SK-N-SH (cell line): ENCODE results near the gene CSPG4.

ENCODE experiments used
- CHD2 ChIP-seq: fragments of 150-350 bp; IDR thresholded peaks from 2 replicates; pipeline ENCODE4 v1.6.1; 2018; ENCODE audit warnings: low read length; ENCODE audit not compliant: partially characterized antibody
- ELF1 ChIP-seq: IDR thresholded peaks from 2 replicates; pipeline ENCODE4 v1.4.0; 2012
- POLR2AphosphoS5 ChIP-seq: IDR thresholded peaks from 2 replicates; pipeline ENCODE4 v1.6.1; 2012; ENCODE audit warnings: low read depth, low read length
- RAD21 ChIP-seq: IDR thresholded peaks from 2 replicates; pipeline ENCODE4 v1.6.1; 2012; ENCODE audit warnings: mild to moderate bottlenecking, low read length
- RXRA ChIP-seq: IDR thresholded peaks from 2 replicates; pipeline ENCODE4 v1.4.0; 2012; ENCODE audit warnings: low read depth, mild to moderate bottlenecking, borderline replicate concordance
- TAF1 ChIP-seq: IDR thresholded peaks from 2 replicates; pipeline ENCODE4 v1.6.1; 2012; ENCODE audit warnings: low read depth, mild to moderate bottlenecking, low read length, moderate library complexity, borderline replicate concordance
- TF ChIP-seq, protein P1 (sequence below): IDR thresholded peaks from 2 replicates; pipeline ENCODE4; 2012
- TF ChIP-seq, protein P2 (sequence below): fragments of 150-350 bp; IDR thresholded peaks from 2 replicates; pipeline ENCODE4 v1.6.1; 2017; ENCODE audit warnings: antibody characterized with exemption, low read length, low read depth, borderline replicate concordance
- TF ChIP-seq, protein P3 (sequence below): fragments of 200-600 bp; sonication (generic); IDR thresholded peaks from 2 replicates; pipeline ENCODE4 v1.6.1; 2017; ENCODE audit warnings: antibody characterized with exemption, mild to moderate bottlenecking, moderate library complexity
- TF ChIP-seq, protein P4 (sequence below): IDR thresholded peaks from 2 replicates; pipeline ENCODE4 v1.4.0; 2012; ENCODE audit warnings: low read depth

DNA sequence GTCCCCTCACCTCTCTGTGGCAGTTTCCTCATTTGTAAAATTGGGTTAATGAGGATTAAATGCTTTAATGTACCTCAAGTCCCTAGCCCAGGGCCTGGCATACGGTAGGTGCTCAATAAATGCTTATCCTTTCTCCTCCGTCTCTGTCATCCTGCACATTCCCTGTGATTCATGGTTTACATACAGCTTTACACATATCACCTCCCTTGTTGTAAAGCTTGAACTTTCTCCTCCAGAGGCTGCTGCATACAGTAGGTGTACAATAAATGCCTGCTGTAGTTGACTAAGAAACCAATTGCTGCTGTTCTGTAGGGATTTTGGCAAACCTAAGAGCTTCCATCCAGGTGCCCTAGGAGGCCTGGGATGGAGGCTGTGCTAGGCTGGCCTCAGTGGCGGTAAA, 1.5 kb upstream of the CSPG4 start:
- TF ChIP-seq, protein P1, sequence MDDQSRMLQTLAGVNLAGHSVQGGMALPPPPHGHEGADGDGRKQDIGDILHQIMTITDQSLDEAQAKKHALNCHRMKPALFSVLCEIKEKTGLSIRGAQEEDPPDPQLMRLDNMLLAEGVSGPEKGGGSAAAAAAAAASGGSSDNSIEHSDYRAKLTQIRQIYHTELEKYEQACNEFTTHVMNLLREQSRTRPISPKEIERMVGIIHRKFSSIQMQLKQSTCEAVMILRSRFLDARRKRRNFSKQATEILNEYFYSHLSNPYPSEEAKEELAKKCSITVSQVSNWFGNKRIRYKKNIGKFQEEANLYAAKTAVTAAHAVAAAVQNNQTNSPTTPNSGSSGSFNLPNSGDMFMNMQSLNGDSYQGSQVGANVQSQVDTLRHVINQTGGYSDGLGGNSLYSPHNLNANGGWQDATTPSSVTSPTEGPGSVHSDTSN: no peak
- TF ChIP-seq TAF1: no peak
- TF ChIP-seq, protein P2, sequence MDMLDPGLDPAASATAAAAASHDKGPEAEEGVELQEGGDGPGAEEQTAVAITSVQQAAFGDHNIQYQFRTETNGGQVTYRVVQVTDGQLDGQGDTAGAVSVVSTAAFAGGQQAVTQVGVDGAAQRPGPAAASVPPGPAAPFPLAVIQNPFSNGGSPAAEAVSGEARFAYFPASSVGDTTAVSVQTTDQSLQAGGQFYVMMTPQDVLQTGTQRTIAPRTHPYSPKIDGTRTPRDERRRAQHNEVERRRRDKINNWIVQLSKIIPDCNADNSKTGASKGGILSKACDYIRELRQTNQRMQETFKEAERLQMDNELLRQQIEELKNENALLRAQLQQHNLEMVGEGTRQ: no peak
- TF ChIP-seq, protein P3, sequence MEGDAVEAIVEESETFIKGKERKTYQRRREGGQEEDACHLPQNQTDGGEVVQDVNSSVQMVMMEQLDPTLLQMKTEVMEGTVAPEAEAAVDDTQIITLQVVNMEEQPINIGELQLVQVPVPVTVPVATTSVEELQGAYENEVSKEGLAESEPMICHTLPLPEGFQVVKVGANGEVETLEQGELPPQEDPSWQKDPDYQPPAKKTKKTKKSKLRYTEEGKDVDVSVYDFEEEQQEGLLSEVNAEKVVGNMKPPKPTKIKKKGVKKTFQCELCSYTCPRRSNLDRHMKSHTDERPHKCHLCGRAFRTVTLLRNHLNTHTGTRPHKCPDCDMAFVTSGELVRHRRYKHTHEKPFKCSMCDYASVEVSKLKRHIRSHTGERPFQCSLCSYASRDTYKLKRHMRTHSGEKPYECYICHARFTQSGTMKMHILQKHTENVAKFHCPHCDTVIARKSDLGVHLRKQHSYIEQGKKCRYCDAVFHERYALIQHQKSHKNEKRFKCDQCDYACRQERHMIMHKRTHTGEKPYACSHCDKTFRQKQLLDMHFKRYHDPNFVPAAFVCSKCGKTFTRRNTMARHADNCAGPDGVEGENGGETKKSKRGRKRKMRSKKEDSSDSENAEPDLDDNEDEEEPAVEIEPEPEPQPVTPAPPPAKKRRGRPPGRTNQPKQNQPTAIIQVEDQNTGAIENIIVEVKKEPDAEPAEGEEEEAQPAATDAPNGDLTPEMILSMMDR: no peak
- TF ChIP-seq POLR2AphosphoS5: no peak
- no peak for TF ChIP-seq ELF1
- no peak for TF ChIP-seq CHD2
- no peak for TF ChIP-seq RAD21
- no peak for TF ChIP-seq RXRA
- TF ChIP-seq, protein P4, sequence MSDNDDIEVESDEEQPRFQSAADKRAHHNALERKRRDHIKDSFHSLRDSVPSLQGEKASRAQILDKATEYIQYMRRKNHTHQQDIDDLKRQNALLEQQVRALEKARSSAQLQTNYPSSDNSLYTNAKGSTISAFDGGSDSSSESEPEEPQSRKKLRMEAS: no peak
